ENCODE results near the gene PVALEF.

GRCh38 chr17:81156866-81157805, 8.2 kb upstream of the PVALEF start:
- TF ChIP-seq USF2 (IDR thresholded peaks at IDR 0.05; ENCODE audit: borderline replicate concordance, low read depth, low read length) = no peak
- no peak for TF ChIP-seq CTCF (IDR thresholded peaks at IDR 0.05)
